IPS DF 6.9 (cell line): Measurements from ENCODE around the gene ACVR1B.

Experiments used
- DNase-seq: peaks from one replicate; pipeline ENCODE4 v3.0.0-alpha.2; 2013; ENCODE audit warnings: low read depth, low spot score
- H3K27ac ChIP-seq: one replicate; pipeline ENCODE4 v1.5.1; 2013; ENCODE audit warnings: low read length, control low read depth
- H3K27me3 ChIP-seq: 2 replicates; pipeline ENCODE4 v1.6.1; 2013; ENCODE audit warnings: mild to moderate bottlenecking, low read length; ENCODE audit not compliant: control insufficient read depth, insufficient read depth
- H3K36me3 ChIP-seq: 2 replicates; pipeline ENCODE4 v1.6.1; 2013; ENCODE audit warnings: low read length; ENCODE audit not compliant: control insufficient read depth, insufficient read depth
- H3K4me1 ChIP-seq: 2 replicates; pipeline ENCODE4 v1.6.1; 2013; ENCODE audit warnings: low read length; ENCODE audit not compliant: control insufficient read depth, insufficient read depth
- H3K4me3 ChIP-seq: 2 replicates; pipeline ENCODE4 v1.5.1; 2013; ENCODE audit warnings: mild to moderate bottlenecking, low read length
- H3K9me3 ChIP-seq: 2 replicates; pipeline ENCODE4 v1.6.1; 2013; ENCODE audit warnings: low read length, inconsistent platforms; ENCODE audit not compliant: control insufficient read depth, insufficient read depth
- WGBS: extraction: QIAGEN DNeasy Blood & Tissue Kit; methylation state at CpG from one replicate; pipeline ENCODE4 v1.1.7; 2013; ENCODE audit warnings: mixed read lengths, missing lambda C conversion rate; ENCODE audit not compliant: insufficient read length, insufficient coverage; 5-methylcytosine and 5-hydroxymethylcytosine counted together

Gene ACVR1B

GRCh38 chr12:52011602-52012214 lies 60.2 kb downstream of the ACVR1B start:
- H3K36me3 ChIP-seq = no peaks in the 10 kb centered on the region
- no peaks in the 10 kb centered on the region for H3K9me3 ChIP-seq
- WGBS = no CpG with 5 or more reads among the region's 8 CpGs
- DNase-seq = no peak
- peaks cover 23% of the 10 kb centered on the region; the same call in 1 of the 2 replicates for H3K27me3 ChIP-seq
- no peak overlapping the region for H3K27ac ChIP-seq
- no peak overlapping the region for H3K4me3 ChIP-seq
- peaks cover 12% of the 10 kb centered on the region for H3K4me1 ChIP-seq

GRCh38 chr12:52013626-52014310 lies 62.3 kb downstream of the ACVR1B start:
- DNase-seq = no peak
- Histone ChIP-seq H3K27ac (no peak overlapping the region), H3K9me3 (no peaks in the 10 kb centered on the region), H3K27me3 (peaks cover 10% of the 10 kb centered on the region; the same call in 1 of the 2 replicates), H3K4me3 (no peak overlapping the region), H3K36me3 (no peaks in the 10 kb centered on the region), H3K4me1 (peaks cover 10% of the 10 kb centered on the region)
- no CpG with 5 or more reads among the region's 16 CpGs for WGBS

- Histone ChIP-seq H3K27me3 (peaks cover 9% of the 10 kb centered on the region; the same call in 1 of the 2 replicates), H3K36me3 (no peaks in the 10 kb centered on the region), H3K4me3 (peak overlapping the region; percentile 34; the same call in 1 of the 2 replicates), H3K4me1 (peaks cover 8% of the 10 kb centered on the region), H3K27ac (no peak overlapping the region), H3K9me3 (no peaks in the 10 kb centered on the region)
- no peak for DNase-seq
- WGBS = no CpG with 5 or more reads among the region's 93 CpGs
Measured at GRCh38 chr12:52014567-52015530, 63.4 kb downstream of the ACVR1B start.

- Histone ChIP-seq H3K4me1 (peaks cover 7% of the 10 kb centered on the region), H3K27ac (no peak overlapping the region), H3K4me3 (no peak overlapping the region), H3K27me3 (peaks cover 9% of the 10 kb centered on the region; the same call in 1 of the 2 replicates), H3K9me3 (no peaks in the 10 kb centered on the region), H3K36me3 (no peaks in the 10 kb centered on the region)
- no CpG with 5 or more reads among the region's 10 CpGs for WGBS
- no peak for DNase-seq
Measured at GRCh38 chr12:52015532-52016041, 64.1 kb downstream of the ACVR1B start.

- Histone ChIP-seq H3K9me3 (no peaks in the 10 kb centered on the region), H3K27ac (no peak overlapping the region), H3K4me1 (peaks cover 4% of the 10 kb centered on the region; the same call in 1 of the 2 replicates), H3K4me3 (no peak overlapping the region), H3K27me3 (peaks cover 8% of the 10 kb centered on the region; the same call in 1 of the 2 replicates), H3K36me3 (no peaks in the 10 kb centered on the region)
- no peak for DNase-seq
- no CpG with 5 or more reads among the region's 4 CpGs for WGBS
Measured at GRCh38 chr12:52018433-52019112, 67.1 kb downstream of the ACVR1B start.

- Histone ChIP-seq H3K9me3 (no peaks in the 10 kb centered on the region), H3K36me3 (no peaks in the 10 kb centered on the region), H3K4me3 (no peak overlapping the region), H3K4me1 (peaks cover 6% of the 10 kb centered on the region; the same call in 1 of the 2 replicates), H3K27me3 (peaks cover 6% of the 10 kb centered on the region; the same call in 1 of the 2 replicates), H3K27ac (no peak overlapping the region)
- DNase-seq = no peak
- no CpG with 5 or more reads among the region's 13 CpGs for WGBS
Measured at GRCh38 chr12:52019113-52019770, 67.7 kb downstream of the ACVR1B start.

GRCh38 chr12:52020539-52021336 lies 69.2 kb downstream of the ACVR1B start:
- WGBS = no CpG with 5 or more reads among the region's 9 CpGs
- Histone ChIP-seq H3K36me3 (no peaks in the 10 kb centered on the region), H3K9me3 (no peaks in the 10 kb centered on the region), H3K27me3 (peaks cover 2% of the 10 kb centered on the region; the same call in 1 of the 2 replicates), H3K27ac (no peak overlapping the region), H3K4me3 (no peak overlapping the region), H3K4me1 (peaks cover 4% of the 10 kb centered on the region; the same call in 1 of the 2 replicates)
- no peak for DNase-seq

- no CpG with 5 or more reads among the region's 14 CpGs for WGBS
- Histone ChIP-seq H3K9me3 (no peaks in the 10 kb centered on the region), H3K36me3 (no peaks in the 10 kb centered on the region), H3K4me1 (peaks cover 5% of the 10 kb centered on the region; the same call in 1 of the 2 replicates), H3K27ac (no peak overlapping the region), H3K27me3 (peaks cover 2% of the 10 kb centered on the region; the same call in 1 of the 2 replicates), H3K4me3 (peak overlapping the region; percentile 48; the same call in 1 of the 2 replicates)
- no peak for DNase-seq
Measured at GRCh38 chr12:52022841-52023181, 71.3 kb downstream of the ACVR1B start.
